Measurements from ENCODE around the gene ST3GAL4.

GRCh38 chr11:126357055-126357962, 1.8 kb downstream of the ST3GAL4 start:
- TF ChIP-seq EZH2 (IDR thresholded peaks at IDR 0.05; ENCODE audit: insufficient read depth, poor library complexity, severe bottlenecking), result no peak
- TF ChIP-seq EZH2phosphoT487 (IDR thresholded peaks at IDR 0.05; ENCODE audit: insufficient read depth, low read depth), result no peak

Data from GM23248 (cell line).